ENCODE measurements around the gene NOL9. TPM values are rescaled to one million over a fixed set of nuclear protein-coding genes. Genes with fewer than 3 reads are reported as not detected.
"Not testable (repeated sequence)": the region's sequence is repeated elsewhere in the genome, so short reads cannot be mapped to it uniquely, and the experiment has no call there.

The NOL9 gene
- total and polyA plus RNA-seq, 10 of the 15 experiments (the other 5 are each of a cell fraction or from before 2014, with no cell fraction given), result 3.9 to 35.9 (median 23.0) TPM

DNA sequence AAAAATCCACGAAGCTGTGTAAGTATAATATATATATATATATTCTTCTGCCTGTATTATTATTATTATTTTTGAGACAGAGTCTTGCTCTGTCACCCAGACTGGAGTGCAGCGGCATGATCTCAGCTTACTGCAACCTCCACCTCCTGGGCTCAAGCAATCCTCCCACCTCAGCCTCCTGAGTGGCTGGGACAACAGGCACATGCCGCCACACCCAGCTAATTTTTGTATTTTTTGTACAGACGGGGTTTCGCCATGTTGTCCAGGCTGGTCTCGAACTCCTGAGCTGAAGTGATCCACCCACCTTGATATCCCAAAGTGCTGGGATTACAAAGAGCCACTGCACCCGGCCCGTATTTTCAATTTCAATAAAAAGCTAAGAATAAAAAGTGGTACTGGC lies 45.7 kb upstream of the NOL9 start:
- ChIA-PET RAD21 (ENCODE audit: unreplicated experiment) (interaction anchor here (0.8 to 3.9 kb wide), 4 partner anchors 19 to 45 kb away, joined by 3 to 38 read pairs (median 3); partner anchors contain the start of genes NOL9, TAS1R1 and ZBTB48), POLR2A (interaction anchor here (1.0 to 4.0 kb wide), 4 partner anchors 12 to 46 kb away, joined by 3 to 22 read pairs (median 3); partner anchors contain the start of genes NOL9 and ZBTB48), CTCF (interaction anchor here (0.8 to 5.4 kb wide), 5 partner anchors 12 to 109 kb away, joined by 3 to 39 read pairs (median 4); partner anchors contain the start of genes NOL9, TAS1R1 and ZBTB48), SMC1A (ENCODE audit: uncharacterized antibody, unreplicated experiment) (interaction anchor here (0.7 to 2.1 kb wide), 8 partner anchors 9 to 38 kb away, joined by 3 to 16 read pairs (median 3); partner anchors contain the start of gene ZBTB48)
- Histone ChIP-seq H3K4me2 (ENCODE audit: control insufficient read depth, insufficient read depth) (peak overlapping the region; percentile 100), H3K27ac (ENCODE audit: control insufficient read depth, insufficient read depth) (peak overlapping the region; percentile 73), H3K4me1 (ENCODE audit: control insufficient read depth, insufficient read depth, low read length) (peaks cover 13% of the 10 kb centered on the region), H3K36me3 (ENCODE audit: control insufficient read depth in 2 of 2, insufficient read depth in 2 of 2, low read length in 1 of 2) (peaks cover 7 to 11% of the 10 kb centered on the region in 2 experiments), H3K79me2 (ENCODE audit: control insufficient read depth, insufficient read depth, low read length) (peaks cover 36% of the 10 kb centered on the region), H3K9ac (ENCODE audit: control insufficient read depth, insufficient read depth, low read length) (peak overlapping the region; percentile 84), H3K4me3 (peak overlapping the region; percentile 94)
- ATAC-seq; H4K20me1 ChIP-seq (ENCODE audit: control insufficient read depth, insufficient read depth); H3K27me3 ChIP-seq (replicated peaks in 1 of 2; ENCODE audit: control insufficient read depth in 2 of 2, insufficient read depth in 2 of 2, low read length in 1 of 2); FAIRE-seq; H2AFZ ChIP-seq (ENCODE audit: control insufficient read depth, low read depth, low read length); intact Hi-C loops (cut with micrococcal nuclease; ENCODE audit: unreplicated experiment); BruUV-seq (replicated peaks); H3K9me3 ChIP-seq (replicated peaks; ENCODE audit: control insufficient read depth, insufficient read depth, low read length); in situ Hi-C loops (cut with MboI); DNase-seq (ENCODE audit: low read depth, low spot score): not testable (repeated sequence)
- 66% methylated on average over 8 of the region's 8 CpGs for WGBS (ENCODE audit: insufficient coverage, insufficient replicate concordance, low lambda C conversion rate, missing lambda C conversion rate)

DNA sequence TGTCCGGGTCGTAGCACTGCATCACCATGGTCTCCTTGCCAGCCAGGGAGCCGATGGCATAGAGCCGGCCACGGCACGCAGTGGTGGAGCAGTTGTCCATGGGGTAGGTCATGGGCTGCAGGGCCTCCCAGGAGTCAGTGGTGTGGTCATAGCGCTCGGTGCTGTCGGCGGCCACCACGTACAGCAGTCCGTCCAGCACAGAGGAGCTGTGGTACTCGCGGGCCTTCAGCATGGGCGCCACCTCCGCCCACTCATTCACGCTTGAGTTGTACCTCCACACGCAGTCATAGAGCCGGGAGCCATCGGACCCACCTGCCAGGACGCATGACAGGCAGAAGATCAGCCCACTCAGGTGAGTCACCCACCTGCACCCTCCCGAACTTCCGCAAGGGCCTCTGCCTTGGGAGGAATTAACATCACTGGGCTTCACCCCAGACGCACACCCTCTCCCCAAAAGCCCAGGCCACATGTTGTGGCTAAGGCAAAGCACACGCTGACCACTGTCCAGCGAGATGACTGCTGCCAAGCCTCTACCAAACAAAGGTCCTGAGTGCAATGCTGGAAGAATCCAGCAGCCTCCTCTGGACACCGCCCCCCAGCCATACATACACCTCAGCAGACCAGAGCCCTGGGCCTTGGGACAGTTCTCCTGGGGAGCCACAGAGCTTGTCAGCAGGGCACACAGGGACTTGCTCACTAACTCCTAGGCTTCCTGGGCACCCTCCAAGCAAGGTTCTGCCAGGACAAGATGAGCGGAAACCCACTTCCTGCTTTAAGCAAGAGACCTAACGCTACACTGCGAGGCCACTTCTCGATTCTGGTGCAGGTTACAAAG lies 45.0 kb upstream of the NOL9 start:
- H3K27ac ChIP-seq (ENCODE audit: control insufficient read depth, insufficient read depth), result peak overlapping the region; percentile 50
- no peaks in the 10 kb centered on the region for H4K20me1 ChIP-seq (ENCODE audit: control insufficient read depth, insufficient read depth)
- ATAC-seq, result 0 out of 3 replicates have a peak, but pooled peaks have one; percentile 6
- TF ChIP-seq, protein P1, sequence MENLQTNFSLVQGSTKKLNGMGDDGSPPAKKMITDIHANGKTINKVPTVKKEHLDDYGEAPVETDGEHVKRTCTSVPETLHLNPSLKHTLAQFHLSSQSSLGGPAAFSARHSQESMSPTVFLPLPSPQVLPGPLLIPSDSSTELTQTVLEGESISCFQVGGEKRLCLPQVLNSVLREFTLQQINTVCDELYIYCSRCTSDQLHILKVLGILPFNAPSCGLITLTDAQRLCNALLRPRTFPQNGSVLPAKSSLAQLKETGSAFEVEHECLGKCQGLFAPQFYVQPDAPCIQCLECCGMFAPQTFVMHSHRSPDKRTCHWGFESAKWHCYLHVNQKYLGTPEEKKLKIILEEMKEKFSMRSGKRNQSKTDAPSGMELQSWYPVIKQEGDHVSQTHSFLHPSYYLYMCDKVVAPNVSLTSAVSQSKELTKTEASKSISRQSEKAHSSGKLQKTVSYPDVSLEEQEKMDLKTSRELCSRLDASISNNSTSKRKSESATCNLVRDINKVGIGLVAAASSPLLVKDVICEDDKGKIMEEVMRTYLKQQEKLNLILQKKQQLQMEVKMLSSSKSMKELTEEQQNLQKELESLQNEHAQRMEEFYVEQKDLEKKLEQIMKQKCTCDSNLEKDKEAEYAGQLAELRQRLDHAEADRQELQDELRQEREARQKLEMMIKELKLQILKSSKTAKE (IDR thresholded peaks at IDR 0.05; ENCODE audit: low read depth, poor library complexity, severe bottlenecking), result no peak
- TF ChIP-seq, protein P2, sequence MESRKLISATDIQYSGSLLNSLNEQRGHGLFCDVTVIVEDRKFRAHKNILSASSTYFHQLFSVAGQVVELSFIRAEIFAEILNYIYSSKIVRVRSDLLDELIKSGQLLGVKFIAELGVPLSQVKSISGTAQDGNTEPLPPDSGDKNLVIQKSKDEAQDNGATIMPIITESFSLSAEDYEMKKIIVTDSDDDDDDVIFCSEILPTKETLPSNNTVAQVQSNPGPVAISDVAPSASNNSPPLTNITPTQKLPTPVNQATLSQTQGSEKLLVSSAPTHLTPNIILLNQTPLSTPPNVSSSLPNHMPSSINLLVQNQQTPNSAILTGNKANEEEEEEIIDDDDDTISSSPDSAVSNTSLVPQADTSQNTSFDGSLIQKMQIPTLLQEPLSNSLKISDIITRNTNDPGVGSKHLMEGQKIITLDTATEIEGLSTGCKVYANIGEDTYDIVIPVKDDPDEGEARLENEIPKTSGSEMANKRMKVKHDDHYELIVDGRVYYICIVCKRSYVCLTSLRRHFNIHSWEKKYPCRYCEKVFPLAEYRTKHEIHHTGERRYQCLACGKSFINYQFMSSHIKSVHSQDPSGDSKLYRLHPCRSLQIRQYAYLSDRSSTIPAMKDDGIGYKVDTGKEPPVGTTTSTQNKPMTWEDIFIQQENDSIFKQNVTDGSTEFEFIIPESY (IDR thresholded peaks at IDR 0.05), result peak; percentile 88
- TF ChIP-seq SPI1 (IDR thresholded peaks at IDR 0.05; ENCODE audit: borderline replicate concordance, insufficient read depth, low read depth, low read length), result peak; percentile 60; the same call in 1 of the 2 replicates
- TF ChIP-seq SIX5 (IDR thresholded peaks at IDR 0.05; ENCODE audit: low read depth, low read length, severe bottlenecking), result no peak
- peaks cover 13% of the 10 kb centered on the region for H3K4me1 ChIP-seq (ENCODE audit: control insufficient read depth, insufficient read depth, low read length)
- ChIA-PET POLR2A (interaction anchor here (4.0 kb wide), 1 partner anchor 18 kb away, joined by 22 read pairs; the partner anchor contains the start of gene ZBTB48), SMC1A (ENCODE audit: uncharacterized antibody, unreplicated experiment) (interaction anchor here (0.8 to 2.1 kb wide), 5 partner anchors 13 to 37 kb away, joined by 3 to 16 read pairs (median 4); no protein-coding TSS in a partner anchor), CTCF (interaction anchor here (1.0 to 5.4 kb wide), 4 partner anchors 13 to 109 kb away, joined by 4 to 39 read pairs (median 10); partner anchors contain the start of genes NOL9, TAS1R1 and ZBTB48), RAD21 (ENCODE audit: unreplicated experiment) (interaction anchor here (1.3 to 3.9 kb wide), 3 partner anchors 18 to 35 kb away, joined by 3 to 38 read pairs (median 3); partner anchors contain the start of gene ZBTB48)
- intact Hi-C loops (cut with micrococcal nuclease; ENCODE audit: unreplicated experiment) (no loop called here), in situ Hi-C loops (cut with MboI) (no loop called here)
- H3K9ac ChIP-seq (ENCODE audit: control insufficient read depth, insufficient read depth, low read length), result peak overlapping the region; percentile 69
- H2AFZ ChIP-seq (ENCODE audit: control insufficient read depth, low read depth, low read length), result peak overlapping the region; percentile 13
- WGBS (ENCODE audit: insufficient coverage, insufficient replicate concordance, low lambda C conversion rate, missing lambda C conversion rate), result 39% methylated on average over 31 of the region's 31 CpGs
- peaks cover 36% of the 10 kb centered on the region for H3K79me2 ChIP-seq (ENCODE audit: control insufficient read depth, insufficient read depth, low read length)
- no peak for DNase-seq (ENCODE audit: low read depth, low spot score)
- H3K4me3 ChIP-seq, result peak overlapping the region; percentile 67
- no TSS peak for BruUV-seq (replicated peaks)
- peak overlapping the region; percentile 100 for H3K4me2 ChIP-seq (ENCODE audit: control insufficient read depth, insufficient read depth)
- H3K36me3 ChIP-seq (ENCODE audit: control insufficient read depth in 2 of 2, insufficient read depth in 2 of 2, low read length in 1 of 2), result peaks cover 7 to 11% of the 10 kb centered on the region in 2 experiments
- no peaks in the 10 kb centered on the region for H3K27me3 ChIP-seq (replicated peaks in 1 of 2; ENCODE audit: control insufficient read depth in 2 of 2, insufficient read depth in 2 of 2, low read length in 1 of 2)
- no peak for FAIRE-seq
- no peaks in the 10 kb centered on the region for H3K9me3 ChIP-seq (replicated peaks; ENCODE audit: control insufficient read depth, insufficient read depth, low read length)
